Stimulated activated CD4-positive, alpha-beta T cell treated with anti-CD3 and anti-CD28 coated beads, TNF-alpha, amount 100 ng/mL, for 24 hours (primary cell): ENCODE results near the gene GSX1.
"Not testable (repeated sequence)": the region's sequence is repeated elsewhere in the genome, so short reads cannot be mapped to it uniquely, and the experiment has no call there.

Experiments
- DNase-seq, 3 experiments: peaks; one replicate each; pipeline ENCODE4 v3.0.0-alpha.2; 2020; ENCODE audit warnings: low read depth in 3 of 3

GSX1 gene

GRCh38 chr13:27794368-27794691, 2.0 kb downstream of the GSX1 start:
- no peak for DNase-seq

DNA sequence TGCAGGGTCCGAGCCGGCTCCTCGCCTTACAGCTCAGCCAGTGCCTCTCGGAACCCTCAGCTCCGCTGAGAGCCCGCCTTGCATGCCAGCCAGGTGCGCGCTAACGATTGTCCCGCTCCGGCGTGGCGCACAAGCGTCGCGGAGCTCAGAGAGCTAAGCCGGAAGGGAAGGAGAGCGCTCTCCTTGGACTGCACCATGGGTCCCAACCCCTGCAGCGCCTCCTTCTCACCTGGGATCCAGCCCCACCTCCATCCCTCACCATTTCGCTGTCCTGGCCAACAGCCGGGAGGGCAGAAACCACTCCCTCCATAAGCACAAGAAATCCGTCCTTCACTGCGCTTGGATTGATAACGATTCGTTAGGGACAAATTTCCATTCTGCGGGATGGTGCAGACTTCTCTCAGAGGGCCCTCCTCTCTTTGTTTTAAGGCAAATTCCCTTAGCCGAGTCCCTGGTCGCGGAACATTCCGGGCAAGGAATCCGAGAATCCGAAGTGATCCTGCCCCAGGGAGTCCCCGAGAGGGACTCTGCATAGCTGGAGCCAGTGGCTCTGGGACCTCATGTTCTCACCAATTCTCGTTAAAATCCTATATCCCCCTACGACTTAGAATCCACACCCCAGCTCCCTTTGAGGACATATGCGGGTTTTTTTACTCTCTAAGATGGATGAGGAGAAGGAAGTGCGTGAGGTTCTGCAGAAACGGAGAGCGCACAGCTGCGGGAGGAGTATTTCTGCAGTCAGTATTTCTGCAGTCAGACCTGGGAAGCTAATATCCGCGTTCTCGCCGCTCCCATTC, 2.8 kb downstream of the GSX1 start:
- DNase-seq, result no peak

GRCh38 chr13:27795718-27796019, 3.4 kb downstream of the GSX1 start:
- DNase-seq, result no peak

DNA sequence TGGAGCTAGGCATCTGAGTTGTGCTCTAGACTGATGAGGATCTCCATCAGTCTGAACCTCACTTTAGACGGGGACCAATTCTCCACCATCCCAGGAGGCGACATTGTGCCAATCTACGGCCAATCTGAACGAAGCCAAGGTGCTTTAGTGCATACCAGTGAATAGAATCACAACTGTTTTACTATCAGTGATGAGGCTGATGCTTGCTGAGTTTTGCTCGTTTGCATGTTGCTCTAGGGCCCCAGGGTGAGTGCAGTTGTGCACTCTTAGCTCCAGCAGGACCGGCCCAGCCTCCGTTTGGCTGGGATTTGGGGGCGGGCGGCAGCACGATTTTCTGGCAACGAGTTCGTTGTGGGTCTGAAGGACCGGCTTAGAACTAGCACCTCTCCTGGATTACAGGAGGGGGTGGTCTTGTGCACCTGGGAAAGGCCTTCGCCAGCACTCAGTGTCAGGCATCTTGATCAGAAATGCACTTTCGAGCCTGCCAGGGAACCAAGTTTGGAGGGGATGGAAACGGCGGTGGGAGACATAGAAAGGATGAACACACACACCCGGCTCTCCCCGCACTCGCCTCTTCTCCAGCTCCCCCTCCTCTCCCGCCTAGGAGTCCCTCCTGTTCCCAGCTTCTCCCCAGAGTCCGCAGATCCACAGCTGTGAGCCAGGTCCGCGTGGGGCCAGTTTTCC, 4.4 kb downstream of the GSX1 start:
- no peak for DNase-seq

- DNase-seq, result no peak
Observed at GRCh38 chr13:27797228-27797624, 4.9 kb downstream of the GSX1 start.

DNA sequence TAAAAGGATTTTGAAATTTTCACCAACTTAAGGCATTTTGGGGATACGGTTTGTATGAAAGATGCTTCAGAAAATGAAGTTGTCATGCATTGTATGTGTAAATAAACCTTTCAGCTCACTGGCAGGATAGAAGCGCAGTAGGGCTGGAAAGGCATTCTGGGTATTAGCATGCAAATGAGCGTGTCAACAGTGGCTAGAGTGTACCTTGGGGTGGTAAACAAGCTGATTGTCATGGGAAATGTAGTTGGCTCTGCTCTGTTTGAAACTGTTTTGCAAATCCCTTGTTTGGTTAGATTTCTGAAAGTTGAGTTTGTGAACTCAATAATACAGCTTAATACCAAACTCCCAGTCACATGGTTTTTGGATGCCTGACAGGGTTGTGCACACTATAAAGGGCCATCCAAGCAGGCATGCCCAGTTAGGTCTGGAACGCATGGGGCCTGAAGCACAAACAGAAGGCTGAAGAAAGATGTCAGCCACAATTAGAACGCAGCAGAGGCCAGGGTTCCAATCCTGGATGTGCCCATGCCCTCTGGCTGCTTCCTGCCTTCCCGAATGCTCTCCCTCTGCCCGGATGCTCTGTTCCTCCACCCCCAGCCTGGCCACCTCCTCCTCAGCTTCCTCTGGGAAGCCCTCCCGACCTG, 14.6 kb downstream of the GSX1 start:
- no peak for DNase-seq

GRCh38 chr13:27808851-27809550, 16.7 kb downstream of the GSX1 start:
- DNase-seq, result no peak

GRCh38 chr13:27810009-27810408, 17.7 kb downstream of the GSX1 start:
- DNase-seq, result no peak

GRCh38 chr13:27810461-27810860, 18.2 kb downstream of the GSX1 start:
- no peak for DNase-seq

GRCh38 chr13:27813826-27814225, 21.5 kb downstream of the GSX1 start:
- no peak for DNase-seq

DNA sequence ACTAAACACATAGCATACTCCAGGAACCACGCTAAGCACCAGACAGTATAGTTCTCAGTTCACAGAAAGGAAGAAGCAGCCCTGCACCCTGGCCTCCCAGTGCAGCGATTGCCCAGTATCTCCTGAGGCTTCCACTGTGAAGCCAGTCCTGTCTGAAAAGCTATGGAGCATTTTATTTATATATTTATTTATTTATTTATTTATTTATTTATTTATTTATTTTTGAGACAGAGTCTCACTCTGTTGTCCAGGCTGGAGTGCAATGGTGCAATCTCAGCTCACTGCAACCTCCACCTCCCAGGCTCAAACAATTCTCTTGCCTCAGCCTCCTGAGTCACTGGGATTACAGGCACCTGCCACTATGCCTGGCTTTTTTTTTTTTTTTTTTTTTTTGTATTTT, 25.5 kb downstream of the GSX1 start:
- DNase-seq, result not testable (repeated sequence)

DNA sequence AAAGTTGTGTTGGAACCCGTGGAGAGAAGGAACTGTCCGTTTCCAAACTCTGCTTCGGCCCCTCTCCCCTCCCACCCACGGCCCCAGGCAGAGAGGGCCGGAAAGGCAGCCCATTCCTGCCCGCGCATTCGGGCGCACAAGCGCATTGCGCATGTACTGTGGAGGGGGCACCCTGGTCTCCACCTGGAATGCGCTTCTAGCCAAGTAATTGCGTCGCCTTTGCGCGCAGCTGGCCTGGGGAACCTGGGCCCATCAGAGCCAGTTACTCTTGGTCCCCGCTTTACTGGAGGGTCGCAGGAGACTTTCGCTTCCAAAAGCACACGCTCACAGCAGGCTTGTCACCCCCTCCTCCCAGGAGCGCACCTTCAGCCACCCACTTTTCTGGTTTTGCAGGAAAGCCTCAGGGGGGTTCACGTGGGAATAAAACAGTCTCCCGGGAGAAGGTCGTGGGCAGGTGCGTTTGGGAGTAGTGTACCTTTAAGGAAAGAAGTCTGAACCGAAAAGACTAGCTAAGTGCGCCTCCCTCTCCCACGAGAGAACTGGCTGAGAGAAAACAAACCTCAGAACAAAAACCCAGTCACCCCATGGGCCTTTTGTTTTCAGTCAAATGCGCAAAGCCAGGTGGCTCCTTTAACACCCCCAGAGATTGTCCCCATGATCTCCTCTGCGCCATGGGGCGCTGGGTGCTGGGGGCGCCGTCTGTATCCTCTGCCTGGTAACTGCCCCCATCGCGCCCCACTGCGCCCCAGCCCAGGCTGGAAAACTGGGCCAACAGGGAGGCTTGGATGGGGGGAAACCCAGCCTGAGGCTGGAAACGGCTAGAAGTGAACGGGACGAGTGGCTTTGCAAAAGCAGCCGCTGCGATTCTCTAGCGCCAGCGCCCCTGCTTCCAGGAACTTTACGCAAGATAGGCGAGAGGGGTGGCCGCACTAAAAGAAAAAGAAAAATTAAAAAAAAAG, 28.5 kb downstream of the GSX1 start:
- DNase-seq, result no peak

DNA sequence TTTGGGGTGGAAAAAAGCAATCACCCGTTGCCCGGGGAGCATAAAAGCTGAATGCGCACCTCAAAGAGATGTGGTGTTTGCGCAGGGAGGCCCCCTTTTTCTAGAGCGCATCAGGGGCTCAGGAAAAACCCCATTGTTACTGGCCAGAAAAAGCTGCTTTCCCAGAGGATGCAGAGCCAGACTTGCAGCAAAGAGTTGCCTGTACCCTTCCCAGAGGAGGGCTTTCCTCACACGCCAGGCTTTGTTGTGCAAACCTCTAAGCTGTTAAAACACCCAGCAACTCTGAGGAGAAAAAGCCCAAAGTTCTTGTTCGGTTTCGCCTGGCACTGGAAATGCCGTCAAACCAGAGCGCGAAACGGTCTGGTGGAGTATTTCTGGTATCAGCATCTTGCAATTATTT, 29.3 kb downstream of the GSX1 start:
- DNase-seq, result no peak

DNA sequence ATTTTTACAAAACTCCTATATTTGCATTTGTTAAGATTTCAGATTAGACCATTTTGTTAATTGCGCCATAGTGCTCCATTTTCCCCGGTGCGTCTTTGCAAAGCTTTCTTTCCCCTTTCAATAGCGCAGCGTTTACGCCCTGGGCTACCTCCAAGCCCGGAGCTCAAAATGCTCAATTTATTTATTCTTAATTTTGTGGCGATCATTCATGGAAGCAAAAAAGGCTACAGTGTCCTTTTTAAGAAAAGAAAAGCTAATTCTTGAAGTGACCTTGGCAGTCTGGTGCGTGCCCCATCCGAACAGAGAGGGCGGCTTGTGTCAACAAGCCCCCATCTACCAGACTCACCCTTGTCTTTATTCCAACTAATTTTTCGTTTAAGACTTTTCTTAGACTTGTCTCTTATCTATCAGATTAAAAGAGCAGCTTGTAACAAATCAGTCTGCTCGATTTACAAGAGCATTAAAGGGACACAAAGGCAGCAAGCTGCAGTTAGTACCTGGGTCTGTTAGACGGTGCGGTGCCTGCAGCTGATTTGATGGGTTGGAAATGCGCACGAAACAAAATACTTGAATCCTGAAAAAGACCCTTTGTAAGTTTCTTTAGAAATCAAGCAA, 30.1 kb downstream of the GSX1 start:
- DNase-seq, result no peak

- DNase-seq, result no peak
Observed at GRCh38 chr13:27822873-27823311, 30.6 kb downstream of the GSX1 start.

- DNase-seq, result no peak
Observed at GRCh38 chr13:27824121-27824520, 31.8 kb downstream of the GSX1 start.

DNA sequence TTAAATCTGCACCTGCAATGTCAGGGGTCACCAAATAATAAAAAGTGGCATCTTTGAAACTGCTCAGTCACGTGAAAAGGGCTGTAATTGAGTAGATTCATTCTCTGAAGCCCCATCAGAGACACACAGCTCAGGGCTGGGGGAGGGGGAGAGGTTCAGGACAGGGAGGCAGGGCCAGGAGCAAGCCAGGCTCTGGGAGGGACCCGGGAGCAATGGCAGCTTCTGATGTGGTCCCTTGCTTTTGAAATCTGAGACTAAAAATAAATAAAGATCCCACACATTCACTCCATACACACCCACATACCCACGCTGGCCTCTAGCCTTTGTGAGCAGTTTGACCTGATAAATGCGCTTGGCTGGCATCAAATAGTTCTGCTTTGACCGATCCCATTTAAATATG, 32.8 kb downstream of the GSX1 start:
- no peak for DNase-seq

GRCh38 chr13:27826379-27827353, 34.4 kb downstream of the GSX1 start:
- peak; percentile 37 to 61 (median 51) for DNase-seq

GRCh38 chr13:27827646-27828045, 35.4 kb downstream of the GSX1 start:
- no peak for DNase-seq

- peak; percentile 22 to 35 (median 35) for DNase-seq
Observed at GRCh38 chr13:27830010-27830409, 37.7 kb downstream of the GSX1 start.
